ENCODE data around the gene HIVEP3.

Gene HIVEP3

GRCh38 chr1:41762777-41763176, 155.9 kb downstream of the HIVEP3 start:
- no peak for TF ChIP-seq CTCF (conservative IDR thresholded peaks at IDR 0.05; ENCODE audit: low read length)
- TF ChIP-seq EZH2phosphoT487 (IDR thresholded peaks at IDR 0.05; ENCODE audit: borderline replicate concordance) = no peak
- no peaks in the 10 kb centered on the region for H3K9me2 ChIP-seq (replicated peaks; ENCODE audit: low read depth, low read length)
- no peak overlapping the region for H3K4me2 ChIP-seq (ENCODE audit: low read depth, low read length, poor library complexity, severe bottlenecking)
- H3K4me3 ChIP-seq (ENCODE audit: low read length, poor library complexity, severe bottlenecking) = no peak overlapping the region
- H2AFZ ChIP-seq (ENCODE audit: low read length) = no peak overlapping the region
- H3K27me3 ChIP-seq (ENCODE audit: insufficient read depth, low read length, poor library complexity, severe bottlenecking) = no peaks in the 10 kb centered on the region
- no peaks in the 10 kb centered on the region for H4K20me1 ChIP-seq (ENCODE audit: insufficient read depth, low read length, poor library complexity, severe bottlenecking)
- H3K36me3 ChIP-seq (ENCODE audit: insufficient read depth, low read length) = no peaks in the 10 kb centered on the region
- no peaks in the 10 kb centered on the region for H3K4me1 ChIP-seq (ENCODE audit: insufficient read depth, low read length, poor library complexity, severe bottlenecking)
- no peak overlapping the region for H3K9ac ChIP-seq (ENCODE audit: low read depth, low read length, poor library complexity, severe bottlenecking)
- H3K79me2 ChIP-seq (ENCODE audit: insufficient read depth, low read length) = no peaks in the 10 kb centered on the region
- H3K9me3 ChIP-seq (ENCODE audit: insufficient read depth, low read depth, low read length) = peaks cover 4% of the 10 kb centered on the region; the same call in 1 of the 2 replicates
- no peaks in the 10 kb centered on the region for H3F3A ChIP-seq (ENCODE audit: low read depth)

DNA sequence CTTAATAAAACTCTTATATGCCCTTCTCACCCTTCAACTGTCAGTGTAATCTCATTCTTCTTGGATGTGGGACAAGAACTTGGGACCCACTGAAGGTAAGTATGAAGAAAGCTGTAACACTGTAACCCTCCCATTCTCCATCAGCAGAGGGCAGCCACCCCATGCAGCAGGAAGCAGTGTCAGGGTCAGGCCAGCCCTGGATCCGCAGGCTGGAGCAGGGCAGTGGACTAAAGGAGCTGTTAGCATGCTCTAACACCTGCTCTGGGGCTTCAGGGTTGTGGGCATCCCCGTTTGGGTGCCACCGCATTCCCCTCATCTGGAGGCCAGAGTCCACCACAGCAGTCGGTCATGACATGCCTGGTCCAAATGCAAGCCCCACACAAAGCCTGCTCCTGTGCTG, 156.5 kb downstream of the HIVEP3 start:
- Histone ChIP-seq H3K9ac (ENCODE audit: low read depth, low read length, poor library complexity, severe bottlenecking) (no peak overlapping the region), H3K4me3 (ENCODE audit: low read length, poor library complexity, severe bottlenecking) (no peak overlapping the region), H3K4me2 (ENCODE audit: low read depth, low read length, poor library complexity, severe bottlenecking) (no peak overlapping the region), H3K79me2 (ENCODE audit: insufficient read depth, low read length) (no peaks in the 10 kb centered on the region), H3K9me3 (ENCODE audit: insufficient read depth, low read depth, low read length) (peaks cover 4% of the 10 kb centered on the region; the same call in 1 of the 2 replicates), H3K27me3 (ENCODE audit: insufficient read depth, low read length, poor library complexity, severe bottlenecking) (no peaks in the 10 kb centered on the region), H3K4me1 (ENCODE audit: insufficient read depth, low read length, poor library complexity, severe bottlenecking) (no peaks in the 10 kb centered on the region), H4K20me1 (ENCODE audit: insufficient read depth, low read length, poor library complexity, severe bottlenecking) (no peaks in the 10 kb centered on the region), H3F3A (ENCODE audit: low read depth) (no peaks in the 10 kb centered on the region), H2AFZ (ENCODE audit: low read length) (no peak overlapping the region), H3K9me2 (replicated peaks; ENCODE audit: low read depth, low read length) (no peaks in the 10 kb centered on the region), H3K36me3 (ENCODE audit: insufficient read depth, low read length) (no peaks in the 10 kb centered on the region)
- TF ChIP-seq CTCF (conservative IDR thresholded peaks at IDR 0.05; ENCODE audit: low read length) (no peak), EZH2phosphoT487 (IDR thresholded peaks at IDR 0.05; ENCODE audit: borderline replicate concordance) (no peak)

DNA sequence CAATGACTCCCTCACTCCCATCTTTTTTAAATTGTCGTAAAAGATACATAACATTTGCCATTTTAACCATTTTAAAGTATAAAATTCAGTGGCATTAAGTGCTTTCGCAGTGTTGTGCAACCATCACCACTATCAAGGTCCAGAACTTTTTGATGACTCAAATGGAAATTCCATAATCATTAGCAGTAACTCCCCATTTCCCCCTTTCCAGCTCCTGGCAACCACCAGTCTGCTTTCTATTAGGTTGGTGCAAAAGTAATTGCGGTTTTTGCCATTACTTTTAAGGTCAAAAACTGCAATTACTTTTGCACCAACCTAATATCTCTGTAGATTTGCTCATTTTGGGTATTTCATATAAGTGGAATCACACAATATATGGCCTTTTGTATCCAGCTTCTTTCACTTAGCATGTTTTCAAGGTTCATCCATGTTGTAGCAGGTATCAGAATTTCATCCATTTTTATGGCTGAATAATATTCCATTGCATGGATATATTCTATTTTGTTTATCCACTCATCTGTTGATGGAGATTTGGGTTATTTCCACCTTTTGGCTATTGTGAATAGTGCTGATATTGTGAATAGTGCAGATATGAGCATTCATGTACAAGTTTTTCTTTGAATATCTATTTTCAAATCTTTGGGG, 159.7 kb downstream of the HIVEP3 start:
- Histone ChIP-seq H3K4me3 (ENCODE audit: low read length, poor library complexity, severe bottlenecking) (no peak overlapping the region), H2AFZ (ENCODE audit: low read length) (no peak overlapping the region), H3K9me2 (replicated peaks; ENCODE audit: low read depth, low read length) (no peaks in the 10 kb centered on the region), H3K9ac (ENCODE audit: low read depth, low read length, poor library complexity, severe bottlenecking) (no peak overlapping the region), H3K36me3 (ENCODE audit: insufficient read depth, low read length) (no peaks in the 10 kb centered on the region), H3K4me1 (ENCODE audit: insufficient read depth, low read length, poor library complexity, severe bottlenecking) (peaks cover 3% of the 10 kb centered on the region), H3K79me2 (ENCODE audit: insufficient read depth, low read length) (no peaks in the 10 kb centered on the region), H3K4me2 (ENCODE audit: low read depth, low read length, poor library complexity, severe bottlenecking) (no peak overlapping the region), H3K9me3 (ENCODE audit: insufficient read depth, low read depth, low read length) (peaks cover 4% of the 10 kb centered on the region; the same call in 1 of the 2 replicates), H3F3A (ENCODE audit: low read depth) (no peaks in the 10 kb centered on the region), H4K20me1 (ENCODE audit: insufficient read depth, low read length, poor library complexity, severe bottlenecking) (no peaks in the 10 kb centered on the region), H3K27me3 (ENCODE audit: insufficient read depth, low read length, poor library complexity, severe bottlenecking) (no peaks in the 10 kb centered on the region)
- TF ChIP-seq EZH2phosphoT487 (IDR thresholded peaks at IDR 0.05; ENCODE audit: borderline replicate concordance) (no peak), CTCF (conservative IDR thresholded peaks at IDR 0.05; ENCODE audit: low read length) (no peak)

All from Loucy (cell line).